Mesendoderm (in vitro differentiated cells): ENCODE measurements around the gene TEX30. TPM values are rescaled to one million over a fixed set of nuclear protein-coding genes. Genes with fewer than 3 reads are reported as not detected.
A peak's percentile ranks its signal among the peaks of the same experiment; 100 is the strongest.

ENCODE experiments used
- DNase-seq: peaks from one replicate; pipeline ENCODE4 v3.0.0; 2013
- H2AK5ac ChIP-seq: 2 replicates; pipeline ENCODE4 v1.6.1; 2013; ENCODE audit warnings: low read length, inconsistent platforms
- H2BK120ac ChIP-seq: 2 replicates; pipeline ENCODE4 v1.6.1; 2013; ENCODE audit warnings: low read depth, mild to moderate bottlenecking, low read length, moderate library complexity, mixed read lengths
- H2BK15ac ChIP-seq: replicated peaks from 2 replicates; pipeline ENCODE4 v1.6.1; 2013; ENCODE audit warnings: low read depth, mild to moderate bottlenecking, moderate library complexity
- H2BK5ac ChIP-seq: 2 replicates; pipeline ENCODE4 v1.6.1; 2013; ENCODE audit warnings: low read length, inconsistent platforms
- H3K18ac ChIP-seq: 2 replicates; pipeline ENCODE4 v1.6.1; 2013; ENCODE audit warnings: mild to moderate bottlenecking, low read length, mixed read lengths
- H3K23ac ChIP-seq: one replicate; pipeline ENCODE4 v1.6.1; 2013; ENCODE audit warnings: low read length
- H3K27ac ChIP-seq: 2 replicates; pipeline ENCODE4 v1.5.1; 2013; ENCODE audit warnings: low read depth, mild to moderate bottlenecking, inconsistent platforms, low read length, moderate library complexity
- H3K27me3 ChIP-seq: 2 replicates; pipeline ENCODE4 v1.6.1; 2013; ENCODE audit warnings: low read length, control low read depth, mild to moderate bottlenecking, inconsistent platforms; ENCODE audit not compliant: insufficient read depth, poor library complexity
- H3K36me3 ChIP-seq: 2 replicates; pipeline ENCODE4 v1.6.1; 2013; ENCODE audit warnings: low read length, inconsistent platforms; ENCODE audit not compliant: control insufficient read depth, insufficient read depth
- H3K4ac ChIP-seq: one replicate; pipeline ENCODE4 v1.6.1; 2013; ENCODE audit warnings: low read depth, mild to moderate bottlenecking, low read length, moderate library complexity
- H3K4me1 ChIP-seq: 2 replicates; pipeline ENCODE4 v1.6.1; 2013; ENCODE audit warnings: low read depth, low read length, inconsistent platforms; ENCODE audit not compliant: control insufficient read depth
- H3K4me2 ChIP-seq: 2 replicates; pipeline ENCODE4 v1.6.1; 2013; ENCODE audit warnings: low read length
- H3K4me3 ChIP-seq: 2 replicates; pipeline ENCODE4 v1.5.1; 2013; ENCODE audit warnings: mild to moderate bottlenecking, low read length
- H3K56ac ChIP-seq: one replicate; pipeline ENCODE4 v1.6.1; 2013; ENCODE audit warnings: low read length
- H3K79me1 ChIP-seq: 2 replicates; pipeline ENCODE4 v1.6.1; 2013; ENCODE audit warnings: low read length, inconsistent platforms
- H3K79me2 ChIP-seq: 2 replicates; pipeline ENCODE4 v1.6.1; 2013; ENCODE audit warnings: mild to moderate bottlenecking, low read length; ENCODE audit not compliant: control insufficient read depth, insufficient read depth
- H3K9ac ChIP-seq: 2 replicates; pipeline ENCODE4 v1.6.1; 2013; ENCODE audit warnings: low read length, inconsistent platforms
- H4K5ac ChIP-seq: one replicate; pipeline ENCODE4 v1.6.1; 2013; ENCODE audit warnings: low read length
- H4K8ac ChIP-seq: one replicate; pipeline ENCODE4 v1.6.1; 2013; ENCODE audit warnings: low read depth, mild to moderate bottlenecking, control low read depth, low read length, moderate library complexity
- WGBS: extraction: QIAGEN DNeasy Blood & Tissue Kit; methylation state at CpG from one replicate; pipeline ENCODE4 v1.1.7; 2013; ENCODE audit warnings: low lambda C conversion rate, missing lambda C conversion rate; ENCODE audit not compliant: insufficient coverage; ENCODE audit errors: extremely low coverage; 5-methylcytosine and 5-hydroxymethylcytosine counted together
- polyA plus RNA-seq, 2 experiments: library from polyadenylated mRNA; stranded (reverse); fragments of 200-250 nt; gene quantifications; one replicate each; pipeline ENCODE4 v1.2.3, GENCODE V29; 2013

TEX30 gene
- polyA plus RNA-seq (2013, experiment 1 of 2): 9.9 TPM
- 10.2 TPM for polyA plus RNA-seq (2013, experiment 2 of 2)

GRCh38 chr13:102773441-102774213 is at the start of gene TEX30:
TEX30 (minus strand) TSS chr13:102773786; CDS start chr13:102770026, 3,760 bp downstream.
- H3K36me3 ChIP-seq: no peaks in the 10 kb centered on the region

GRCh38 chr13:102817907-102818306 is 44.3 kb upstream of the TEX30 start:
- Histone ChIP-seq H3K4me2 (no peak overlapping the region), H3K27ac (no peak overlapping the region)

More at GRCh38 chr13:102773441-102774213, at the start of gene TEX30:
- H2BK15ac ChIP-seq: no peak within 1 kb of the TSS
- peak within 1 kb of the TSS; percentile 61 for H3K4me2 ChIP-seq
- H3K9ac ChIP-seq: peak within 1 kb of the TSS; percentile 81
- peak; percentile 88 for DNase-seq
- H3K79me1 ChIP-seq: no peaks in the 10 kb centered on the region
- H4K5ac ChIP-seq: peak within 1 kb of the TSS; percentile 99
- H3K27me3 ChIP-seq: no peaks in the 10 kb centered on the region
- no peak within 1 kb of the TSS for H4K8ac ChIP-seq
- no peaks in the 10 kb centered on the region for H3K79me2 ChIP-seq
- H3K23ac ChIP-seq: peak within 1 kb of the TSS; percentile 75
- peak within 1 kb of the TSS; percentile 33 for H3K27ac ChIP-seq
- H2BK120ac ChIP-seq: no peak within 1 kb of the TSS
- H3K4me3 ChIP-seq: peak within 1 kb of the TSS; percentile 59
- peak within 1 kb of the TSS; percentile 85 for H3K18ac ChIP-seq
- H3K56ac ChIP-seq: peak within 1 kb of the TSS; percentile 90
- WGBS: no CpG with 5 or more reads among the region's 85 CpGs
- H2BK5ac ChIP-seq: no peak within 1 kb of the TSS
- H3K4me1 ChIP-seq: peaks cover 2% of the 10 kb centered on the region
- H2AK5ac ChIP-seq: no peak within 1 kb of the TSS
- H3K4ac ChIP-seq: no peak within 1 kb of the TSS

GRCh38 chr13:102817241-102817640 is 43.7 kb upstream of the TEX30 start:
- H3K4me1 ChIP-seq: peaks cover 2% of the 10 kb centered on the region
- no peak overlapping the region for H3K18ac ChIP-seq
- no peak overlapping the region for H4K5ac ChIP-seq
- DNase-seq: no peak
- no peak overlapping the region for H3K56ac ChIP-seq
- peaks cover 1% of the 10 kb centered on the region for H3K27me3 ChIP-seq
- H3K4ac ChIP-seq: no peak overlapping the region
- H3K36me3 ChIP-seq: no peaks in the 10 kb centered on the region
- no peak overlapping the region for H4K8ac ChIP-seq
- no peak overlapping the region for H3K23ac ChIP-seq
- no peak overlapping the region for H2BK5ac ChIP-seq
- H2BK15ac ChIP-seq: no peak overlapping the region
- no peaks in the 10 kb centered on the region for H3K79me2 ChIP-seq
- H3K9ac ChIP-seq: no peak overlapping the region
- H3K79me1 ChIP-seq: no peaks in the 10 kb centered on the region
- no peak overlapping the region for H3K27ac ChIP-seq
- no peak overlapping the region for H3K4me2 ChIP-seq
- no peak overlapping the region for H2BK120ac ChIP-seq
- no peak overlapping the region for H3K4me3 ChIP-seq
- H2AK5ac ChIP-seq: no peak overlapping the region
- WGBS: no CpG with 5 or more reads among the region's 1 CpG

More at GRCh38 chr13:102817907-102818306, 44.3 kb upstream of the TEX30 start:
- H2BK120ac ChIP-seq: no peak overlapping the region
- DNase-seq: peak; percentile 14
- no peak overlapping the region for H2AK5ac ChIP-seq
- H4K8ac ChIP-seq: no peak overlapping the region
- H3K4me3 ChIP-seq: no peak overlapping the region
- no peak overlapping the region for H3K56ac ChIP-seq
- no peak overlapping the region for H2BK5ac ChIP-seq
- no peaks in the 10 kb centered on the region for H3K4me1 ChIP-seq
- H2BK15ac ChIP-seq: no peak overlapping the region
- H3K79me2 ChIP-seq: no peaks in the 10 kb centered on the region
- H3K27me3 ChIP-seq: peaks cover 1% of the 10 kb centered on the region
- H3K9ac ChIP-seq: no peak overlapping the region
- no peak overlapping the region for H4K5ac ChIP-seq
- H3K4ac ChIP-seq: no peak overlapping the region
- H3K79me1 ChIP-seq: no peaks in the 10 kb centered on the region
- H3K36me3 ChIP-seq: no peaks in the 10 kb centered on the region
- no peak overlapping the region for H3K18ac ChIP-seq
- H3K23ac ChIP-seq: no peak overlapping the region

GRCh38 chr13:102816708-102817107 is 43.1 kb upstream of the TEX30 start:
- no peak overlapping the region for H3K56ac ChIP-seq
- no peak overlapping the region for H3K4me3 ChIP-seq
- peaks cover 1% of the 10 kb centered on the region for H3K27me3 ChIP-seq
- no peak overlapping the region for H2BK15ac ChIP-seq
- no peak overlapping the region for H2AK5ac ChIP-seq
- no peak overlapping the region for H2BK120ac ChIP-seq
- no peak overlapping the region for H3K4me2 ChIP-seq
- H3K79me1 ChIP-seq: no peaks in the 10 kb centered on the region
- no peak overlapping the region for H3K18ac ChIP-seq
- no peak overlapping the region for H3K4ac ChIP-seq
- no peak overlapping the region for H2BK5ac ChIP-seq
- no peak overlapping the region for H3K9ac ChIP-seq
- no peak overlapping the region for H3K27ac ChIP-seq
- no peak overlapping the region for H4K5ac ChIP-seq
- peaks cover 2% of the 10 kb centered on the region for H3K4me1 ChIP-seq
- no peak for DNase-seq
- H4K8ac ChIP-seq: no peak overlapping the region
- no peaks in the 10 kb centered on the region for H3K36me3 ChIP-seq
- no CpG with 5 or more reads among the region's 4 CpGs for WGBS
- no peak overlapping the region for H3K23ac ChIP-seq
- no peaks in the 10 kb centered on the region for H3K79me2 ChIP-seq

GRCh38 chr13:102815788-102816187 is 42.2 kb upstream of the TEX30 start:
- no peak for DNase-seq
- Histone ChIP-seq H2BK120ac (no peak overlapping the region), H3K9ac (no peak overlapping the region), H3K79me2 (no peaks in the 10 kb centered on the region), H4K8ac (no peak overlapping the region), H3K36me3 (no peaks in the 10 kb centered on the region), H3K27me3 (peaks cover 1% of the 10 kb centered on the region), H3K4me2 (no peak overlapping the region), H3K4me3 (no peak overlapping the region), H2BK15ac (no peak overlapping the region), H3K18ac (no peak overlapping the region), H3K27ac (no peak overlapping the region), H3K4me1 (peaks cover 2% of the 10 kb centered on the region), H2AK5ac (no peak overlapping the region), H3K56ac (peak overlapping the region; percentile 15), H2BK5ac (no peak overlapping the region), H4K5ac (no peak overlapping the region), H3K79me1 (no peaks in the 10 kb centered on the region), H3K4ac (no peak overlapping the region), H3K23ac (no peak overlapping the region)
- WGBS: no CpG with 5 or more reads among the region's 5 CpGs
